Measurements from ENCODE around the gene GSTA1. TPM values are rescaled to one million over a fixed set of nuclear protein-coding genes. Genes with fewer than 3 reads are reported as not detected.
"Not testable (repeated sequence)": the region's sequence is repeated elsewhere in the genome, so short reads cannot be mapped to it uniquely, and the experiment has no call there.

GSTA1 gene
- total RNA-seq, 2 experiments from 2014 or later: not detected

- CTCF ChIA-PET: no interaction called here
- POLR2A ChIA-PET: no interaction called here
These were observed 43.4 kb downstream of the GSTA1 start for GRCh38 chr6:52760105-52760765.

GRCh38 chr6:52759085-52759484, 44.5 kb downstream of the GSTA1 start:
- POLR2A ChIA-PET: no interaction called here
- CTCF ChIA-PET: no interaction called here

DNA sequence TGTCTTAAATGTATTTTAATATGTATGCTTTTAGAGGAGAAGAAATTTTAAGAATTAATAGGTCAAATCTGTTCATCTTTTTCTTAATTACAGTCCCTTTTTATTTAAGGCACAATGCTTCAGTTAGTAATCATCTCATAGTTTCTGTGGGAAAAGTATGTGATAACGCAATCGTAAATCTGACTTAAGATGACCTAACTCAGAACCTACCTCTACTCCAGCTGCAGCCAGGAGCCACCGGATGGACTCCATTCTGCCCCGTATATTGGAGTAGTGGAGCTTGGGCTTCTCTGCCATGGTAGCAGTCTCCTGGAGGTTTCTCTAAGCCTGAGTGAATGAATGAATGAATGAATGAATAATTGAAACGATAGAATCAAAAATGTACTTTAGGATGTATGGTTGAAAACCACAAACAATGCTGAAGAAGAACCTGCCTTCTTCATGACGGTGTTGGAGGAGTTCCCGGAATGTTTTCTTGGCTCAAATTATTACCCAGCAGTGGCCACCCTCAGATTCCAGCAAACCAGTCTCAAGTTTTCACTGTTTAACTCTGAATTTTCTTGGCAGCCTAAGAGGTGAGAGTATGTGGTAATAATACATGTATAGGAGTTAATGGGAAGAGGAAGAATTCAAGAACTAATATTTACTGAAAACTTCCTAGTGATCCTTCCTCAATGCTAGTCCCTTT, 45.8 kb downstream of the GSTA1 start:
- CTCF ChIA-PET: not testable (repeated sequence)

GRCh38 chr6:52754443-52754842, 49.2 kb downstream of the GSTA1 start:
- CTCF ChIA-PET: interaction anchor here (0.7 kb wide), 1 partner anchor 908 kb away, joined by 3 read pairs; no protein-coding TSS in a partner anchor

More for the DNA sequence above, 45.8 kb downstream of the GSTA1 start:
- POLR2A ChIA-PET: not testable (repeated sequence)

DNA sequence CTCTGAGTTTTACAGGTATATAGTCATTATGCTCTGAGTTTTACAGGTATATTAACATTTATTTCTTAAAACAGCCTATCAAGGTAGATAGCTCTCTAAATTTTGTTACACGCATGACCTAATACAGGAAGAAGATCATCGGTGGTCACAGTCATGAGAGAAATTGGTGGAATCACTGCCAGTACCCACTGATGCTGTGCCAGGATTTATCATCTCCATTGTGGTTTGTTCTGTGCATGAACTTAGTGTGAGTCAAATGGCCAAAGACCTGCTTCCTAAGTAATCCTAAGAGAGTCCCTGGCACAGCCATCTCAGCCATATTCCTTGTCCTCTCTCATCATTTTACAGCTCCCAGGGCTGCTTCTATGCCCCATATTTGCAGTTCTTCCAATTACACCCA, 50.5 kb downstream of the GSTA1 start:
- POLR2A ChIA-PET, CTCF ChIA-PET: not testable (repeated sequence)

More at GRCh38 chr6:52754443-52754842, 49.2 kb downstream of the GSTA1 start:
- POLR2A ChIA-PET: no interaction called here

DNA sequence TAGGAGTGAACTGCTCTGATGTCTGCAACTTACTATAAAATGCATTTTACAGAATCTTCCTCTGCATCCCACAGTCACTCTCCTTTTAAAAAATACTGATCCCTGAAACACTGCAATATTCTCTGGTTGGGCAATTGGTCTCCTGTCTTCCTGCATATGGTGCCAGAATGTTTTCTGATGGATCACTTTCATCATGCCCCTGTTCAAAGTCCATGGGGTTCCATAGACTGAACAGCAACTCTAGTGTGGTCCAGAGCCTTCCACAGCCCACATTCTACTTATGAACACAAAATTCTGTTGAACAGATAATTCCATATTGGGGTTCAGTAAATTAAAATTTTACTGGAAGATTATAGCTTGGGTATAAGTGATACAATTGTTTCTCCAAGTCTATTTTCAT, 51.3 kb downstream of the GSTA1 start:
- ChIA-PET POLR2A (no interaction called here), CTCF (no interaction called here)

DNA sequence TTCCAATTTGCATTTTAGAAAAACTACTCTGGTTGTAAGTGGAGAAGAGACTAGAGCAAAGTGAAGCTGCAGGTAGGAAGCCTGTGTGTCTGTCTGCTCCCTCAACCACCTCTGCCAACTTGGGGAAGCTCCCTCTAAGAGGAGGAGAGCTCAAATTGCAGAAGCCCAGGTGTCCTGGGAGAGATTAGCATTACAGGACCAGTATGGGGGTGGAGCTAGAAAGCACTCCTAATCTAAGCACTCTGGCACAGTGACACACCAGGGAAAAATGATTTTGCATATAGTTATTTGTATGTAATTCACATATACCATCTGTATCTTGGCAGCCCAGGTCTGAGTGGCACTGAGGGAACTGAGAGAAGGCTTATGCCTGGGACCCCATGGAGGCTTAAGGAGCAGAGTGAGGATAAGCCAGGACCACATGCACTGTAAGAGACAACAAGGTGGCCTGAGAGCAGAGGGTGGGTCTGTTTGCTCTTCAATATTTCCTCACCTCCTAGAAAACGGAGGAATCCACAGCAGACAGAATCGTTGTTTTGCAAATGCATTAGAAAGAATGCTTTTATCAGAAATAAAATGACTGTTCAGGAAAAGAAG, 54.0 kb downstream of the GSTA1 start:
- ChIA-PET CTCF (no interaction called here), POLR2A (no interaction called here)

DNA sequence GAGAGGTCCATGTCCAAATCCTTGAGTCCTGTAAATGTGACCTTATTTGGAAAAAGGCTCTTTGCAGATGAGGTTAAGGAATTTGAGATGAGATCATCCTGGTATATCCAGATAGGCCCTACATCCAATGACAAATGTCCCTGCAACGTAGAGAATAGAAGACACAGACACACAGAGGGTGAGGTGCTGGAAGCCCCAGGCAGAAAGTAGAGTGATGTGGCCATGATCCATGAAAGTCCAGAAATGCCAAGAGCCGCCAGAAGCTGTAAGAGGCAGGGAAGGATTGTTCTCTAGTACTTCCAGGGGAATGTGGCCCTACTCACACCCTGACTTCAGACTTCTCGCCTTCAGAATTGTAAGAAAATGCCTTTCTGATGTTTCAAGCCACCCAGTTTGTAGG, 56.3 kb downstream of the GSTA1 start:
- CTCF ChIA-PET, POLR2A ChIA-PET: not testable (repeated sequence)

DNA sequence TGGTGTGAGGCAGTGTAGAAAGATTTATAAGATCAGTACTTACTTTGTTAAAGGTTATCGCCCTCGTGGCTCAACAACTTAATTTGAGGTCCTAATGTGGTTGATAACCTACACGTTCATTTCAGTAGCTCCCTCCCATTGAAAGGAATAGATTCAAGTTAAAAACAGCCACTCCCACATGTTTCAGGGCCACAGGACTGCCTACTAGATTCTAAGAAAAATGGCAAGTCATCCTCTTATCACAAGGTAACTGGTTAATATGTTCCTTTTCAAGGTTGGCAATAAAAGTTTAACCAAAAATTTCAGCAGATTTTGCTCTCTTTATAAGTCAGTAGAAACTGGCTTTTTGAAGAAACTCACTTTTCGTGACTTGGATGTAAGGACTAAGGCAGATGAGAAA, 57.4 kb downstream of the GSTA1 start:
- CTCF ChIA-PET: no interaction called here
- POLR2A ChIA-PET: no interaction called here

DNA sequence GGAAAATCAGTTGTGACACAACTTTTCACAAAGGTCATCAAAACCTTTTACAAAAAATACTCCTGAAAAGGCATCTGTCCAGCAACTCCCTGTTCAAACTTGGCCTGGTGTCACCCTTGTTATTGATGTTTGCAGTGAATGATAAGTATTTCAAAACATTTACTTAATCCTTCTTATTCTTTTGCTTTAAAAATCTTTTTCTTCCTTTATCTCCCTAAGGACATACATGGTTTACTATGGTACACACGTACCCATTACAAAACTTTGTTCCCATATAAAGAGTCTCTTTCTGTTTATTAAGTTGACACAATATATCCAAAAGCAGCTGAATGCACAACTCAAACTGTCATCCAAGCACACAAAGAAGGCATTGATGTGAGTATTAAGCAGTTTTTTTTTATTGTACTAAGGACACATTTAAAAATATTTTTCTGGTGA, 57.8 kb downstream of the GSTA1 start:
- CTCF ChIA-PET: no interaction called here
- POLR2A ChIA-PET: no interaction called here

DNA sequence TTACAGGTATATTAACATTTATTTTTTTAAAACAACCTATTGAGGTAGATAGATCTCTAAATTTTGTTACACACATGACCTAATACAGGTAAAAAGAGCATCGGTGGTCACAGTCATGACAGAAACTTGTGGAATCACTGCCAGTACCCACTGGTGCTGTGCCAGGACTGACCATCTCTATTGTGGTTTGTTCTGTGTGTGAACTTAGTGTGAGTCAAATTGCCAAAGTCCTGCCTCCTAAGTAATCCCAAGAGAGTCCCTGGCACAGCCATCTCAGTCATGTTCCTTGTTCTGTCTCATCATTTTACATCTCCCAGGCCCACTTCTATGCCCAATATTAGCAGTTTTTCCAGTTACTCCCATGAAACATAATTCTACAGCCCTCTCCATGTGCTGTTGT, 61.7 kb downstream of the GSTA1 start:
- POLR2A ChIA-PET: no interaction called here
- CTCF ChIA-PET: no interaction called here

Other genes with a start within 250 kb of the GSTA1 start
- 1 to 10 TPM; 2.6 to 2.7 TPM for gene TRAM2, start 226.8 kb downstream of the GSTA1 start, total RNA-seq
- gene TMEM14A, start 132.7 kb downstream of the GSTA1 start, total RNA-seq: 10 to 100 TPM; 21.4 to 22.2 TPM
- gene GSTA2, start 40.3 kb downstream of the GSTA1 start, total RNA-seq: not detected
- gene GSTA5, start 37.0 kb upstream of the GSTA1 start, total RNA-seq: not detected
- not detected for gene GSTA3, start 105.9 kb upstream of the GSTA1 start, total RNA-seq
- 1 to 10 TPM; 8.4 to 8.6 TPM for gene GSTA4, start 191.5 kb upstream of the GSTA1 start, total RNA-seq